ENCODE measurements around the gene OBSL1.

OBSL1 gene

DNA sequence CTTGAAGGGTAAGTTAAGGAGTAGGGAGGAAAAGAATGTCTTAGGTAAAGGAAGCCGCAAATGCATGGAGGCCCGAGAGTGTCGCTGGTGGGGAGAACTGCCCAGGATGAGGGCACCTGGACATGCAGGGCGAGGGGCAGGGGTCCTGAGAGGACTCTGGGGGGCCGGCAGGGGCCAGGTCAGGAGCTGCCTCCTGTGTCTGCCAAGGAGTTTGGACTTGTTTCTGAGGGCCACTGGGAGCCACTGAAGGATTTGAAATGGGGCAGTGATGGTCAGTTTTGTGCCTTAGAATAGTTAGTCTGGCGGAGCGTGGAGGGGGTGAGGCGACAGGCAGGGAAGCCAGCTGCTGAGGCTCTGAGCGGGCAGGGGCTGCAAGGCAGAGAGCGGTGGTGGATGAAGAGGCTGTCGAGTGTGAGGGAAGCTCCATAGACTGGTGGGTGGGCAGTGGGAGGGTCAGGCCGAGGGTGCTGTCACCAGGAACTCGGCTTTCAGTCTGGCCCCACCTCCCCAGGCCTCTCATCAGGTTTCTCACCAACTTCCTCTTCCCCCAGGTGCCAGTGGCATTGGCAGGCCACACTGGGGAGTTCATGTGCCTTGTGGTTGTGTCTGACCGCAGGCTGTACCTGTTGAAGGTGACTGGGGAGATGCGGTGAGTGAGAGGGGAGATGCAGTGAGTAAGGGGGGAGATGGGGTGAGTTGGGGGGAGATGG lies 41.4 kb upstream of the OBSL1 start:
- H3K27ac ChIP-seq, result 0 out of 2 replicates have a peak overlapping the region, but pooled peaks have one; percentile 29
- H3K9me3 ChIP-seq, result no peaks in the 10 kb centered on the region
- peak overlapping the region; percentile 57 for H3K4me2 ChIP-seq
- H4K20me1 ChIP-seq, result peaks cover 16% of the 10 kb centered on the region
- H3K9ac ChIP-seq, result no peak overlapping the region; the same call in 1 of the 2 replicates
- peaks cover 32% of the 10 kb centered on the region for H3K4me1 ChIP-seq
- peaks cover 80% of the 10 kb centered on the region for H3K36me3 ChIP-seq
- H3K27me3 ChIP-seq, result no peaks in the 10 kb centered on the region
- H3K4me3 ChIP-seq, result no peak overlapping the region
- no peak for TF ChIP-seq Cebpa-rat (IDR thresholded peaks at IDR 0.05)

DNA sequence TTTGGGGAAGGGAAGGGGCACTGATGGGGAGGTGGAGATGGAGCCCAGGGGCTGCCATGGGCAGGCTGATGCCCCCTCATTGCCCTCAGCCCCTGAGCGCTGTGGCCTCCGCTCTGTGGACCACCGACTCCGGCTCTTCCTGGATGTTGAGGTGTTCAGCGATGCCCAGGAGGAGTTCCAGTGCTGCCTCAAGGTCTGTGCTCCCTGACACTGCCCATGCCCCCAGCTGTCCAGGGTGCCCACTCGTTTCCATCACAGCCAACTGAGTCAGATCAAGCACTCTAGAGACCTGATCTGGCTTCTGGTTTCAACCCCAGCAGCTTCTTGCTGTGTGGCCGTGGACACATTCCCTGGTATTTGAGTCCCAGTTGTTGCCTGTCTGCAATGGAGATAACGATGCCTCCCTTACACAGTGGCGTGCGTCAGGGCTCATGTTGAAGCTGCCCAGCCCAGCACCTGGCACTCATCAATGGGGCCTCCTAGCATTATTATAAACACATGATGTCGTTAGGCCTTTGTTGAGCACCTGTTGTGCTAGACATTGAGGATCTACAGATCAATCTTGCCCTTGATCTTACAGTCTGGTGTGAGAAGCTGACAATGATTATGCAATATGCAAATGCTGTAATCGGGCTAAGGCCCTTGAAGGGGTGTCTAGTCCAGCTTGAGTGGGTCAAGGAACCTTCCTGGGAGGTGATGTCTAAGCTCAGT lies 40.7 kb upstream of the OBSL1 start:
- H4K20me1 ChIP-seq, result peaks cover 16% of the 10 kb centered on the region
- H3K4me3 ChIP-seq, result no peak overlapping the region
- peaks cover 86% of the 10 kb centered on the region for H3K36me3 ChIP-seq
- no peaks in the 10 kb centered on the region for H3K27me3 ChIP-seq
- H3K27ac ChIP-seq, result 0 out of 2 replicates have a peak overlapping the region, but pooled peaks have one; percentile 29
- TF ChIP-seq Cebpa-rat (IDR thresholded peaks at IDR 0.05), result peak; percentile 58; the same call in 1 of the 2 replicates
- no peaks in the 10 kb centered on the region for H3K9me3 ChIP-seq
- H3K9ac ChIP-seq, result no peak overlapping the region
- peak overlapping the region; percentile 57 for H3K4me2 ChIP-seq
- peaks cover 32% of the 10 kb centered on the region for H3K4me1 ChIP-seq

DNA sequence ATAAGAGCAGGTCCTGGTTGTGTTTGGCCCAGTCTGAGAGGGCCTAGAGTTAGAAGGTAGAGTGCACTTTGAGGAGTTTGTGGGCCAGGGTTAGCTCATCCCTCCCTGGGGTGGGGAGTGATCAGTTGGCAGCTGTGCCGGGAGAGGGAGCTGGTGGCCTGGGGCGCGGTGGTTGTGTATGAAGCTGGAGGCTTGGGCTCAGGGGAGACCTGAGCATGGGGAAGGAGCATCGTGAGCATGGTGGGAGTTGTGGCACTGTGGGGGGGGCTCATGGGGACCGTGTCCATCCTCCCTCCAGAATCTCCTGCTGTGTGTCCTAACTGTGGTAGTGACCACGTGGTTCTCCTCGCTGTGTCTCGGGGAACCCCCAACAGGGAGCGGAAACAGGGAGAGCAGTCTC lies 40.0 kb upstream of the OBSL1 start:
- Histone ChIP-seq H3K4me1 (peaks cover 32% of the 10 kb centered on the region), H3K36me3 (peaks cover 86% of the 10 kb centered on the region), H4K20me1 (peaks cover 16% of the 10 kb centered on the region), H3K4me3 (no peak overlapping the region), H3K27me3 (no peaks in the 10 kb centered on the region), H3K27ac (no peak overlapping the region), H3K9ac (no peak overlapping the region), H3K9me3 (no peaks in the 10 kb centered on the region), H3K4me2 (no peak overlapping the region)
- TF ChIP-seq Cebpa-rat (IDR thresholded peaks at IDR 0.05), result no peak

DNA sequence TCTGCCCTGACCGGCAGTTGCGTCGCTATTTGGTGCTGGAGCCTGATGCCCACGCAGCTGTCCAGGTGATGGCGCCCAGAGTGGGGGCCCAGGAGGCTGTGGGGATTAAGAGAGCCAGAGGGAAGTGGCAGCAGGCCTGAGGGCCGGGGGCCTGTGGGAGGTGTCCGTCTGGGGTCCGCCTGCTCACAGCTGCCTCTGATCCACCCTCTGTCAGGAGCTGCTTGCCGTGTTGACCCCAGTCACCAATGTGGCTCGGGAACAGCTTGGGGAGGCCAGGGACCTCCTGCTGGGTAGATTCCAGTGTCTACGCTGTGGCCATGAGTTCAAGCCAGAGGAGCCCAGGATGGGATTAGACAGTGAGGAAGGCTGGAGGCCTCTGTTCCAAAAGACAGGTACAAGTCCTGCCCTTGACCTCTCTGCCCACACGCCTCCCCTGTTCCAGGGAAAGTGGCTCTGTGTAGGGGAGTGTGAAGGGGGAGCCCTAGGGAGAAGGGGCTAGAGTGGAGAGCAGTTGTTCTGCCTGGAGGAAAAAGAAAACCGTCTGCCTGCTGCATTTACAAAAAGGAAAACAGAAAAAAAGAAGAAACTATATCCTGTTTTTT lies 37.9 kb upstream of the OBSL1 start:
- H4K20me1 ChIP-seq, result peaks cover 3% of the 10 kb centered on the region
- peaks cover 17% of the 10 kb centered on the region for H3K4me1 ChIP-seq
- H3K36me3 ChIP-seq, result peaks cover 86% of the 10 kb centered on the region
- H3K27ac ChIP-seq, result no peak overlapping the region
- H3K27me3 ChIP-seq, result no peaks in the 10 kb centered on the region
- H3K9ac ChIP-seq, result no peak overlapping the region
- no peak for TF ChIP-seq Cebpa-rat (IDR thresholded peaks at IDR 0.05)
- H3K9me3 ChIP-seq, result no peaks in the 10 kb centered on the region
- H3K4me3 ChIP-seq, result no peak overlapping the region
- no peak overlapping the region for H3K4me2 ChIP-seq

DNA sequence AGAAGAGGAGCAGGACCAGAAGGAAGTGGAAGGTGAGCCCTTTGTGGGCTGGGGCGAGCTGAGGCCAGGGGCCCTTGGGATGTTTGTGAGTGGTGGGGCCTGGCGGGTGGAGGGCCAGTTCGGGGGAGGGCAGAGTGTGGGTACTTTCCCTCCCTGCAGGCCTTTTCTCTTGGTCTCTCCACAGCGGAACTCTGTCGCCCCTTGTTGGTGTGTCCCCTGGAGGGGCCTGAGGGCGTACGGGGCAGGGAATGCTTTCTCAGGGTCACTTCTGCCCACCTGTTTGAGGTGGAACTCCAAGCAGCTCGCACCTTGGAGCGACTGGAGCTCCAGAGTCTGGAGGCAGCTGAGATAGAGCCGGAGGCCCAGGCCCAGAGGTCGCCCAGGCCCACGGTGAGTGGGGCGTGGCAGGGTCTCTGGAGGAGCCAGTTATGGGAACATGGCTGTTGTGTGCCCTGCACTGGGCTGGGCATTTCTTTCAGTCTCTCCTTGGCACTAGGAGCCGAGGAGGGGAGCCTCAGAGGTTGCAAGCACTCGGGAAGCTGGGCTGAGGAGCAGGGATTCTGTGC lies 37.1 kb upstream of the OBSL1 start:
- Histone ChIP-seq H3K9me3 (no peaks in the 10 kb centered on the region), H3K4me2 (no peak overlapping the region), H3K4me3 (no peak overlapping the region), H3K36me3 (peaks cover 90% of the 10 kb centered on the region), H3K9ac (no peak overlapping the region), H3K27ac (no peak overlapping the region), H3K27me3 (no peaks in the 10 kb centered on the region), H4K20me1 (no peaks in the 10 kb centered on the region), H3K4me1 (peaks cover 13% of the 10 kb centered on the region)
- TF ChIP-seq Cebpa-rat (IDR thresholded peaks at IDR 0.05), result no peak

DNA sequence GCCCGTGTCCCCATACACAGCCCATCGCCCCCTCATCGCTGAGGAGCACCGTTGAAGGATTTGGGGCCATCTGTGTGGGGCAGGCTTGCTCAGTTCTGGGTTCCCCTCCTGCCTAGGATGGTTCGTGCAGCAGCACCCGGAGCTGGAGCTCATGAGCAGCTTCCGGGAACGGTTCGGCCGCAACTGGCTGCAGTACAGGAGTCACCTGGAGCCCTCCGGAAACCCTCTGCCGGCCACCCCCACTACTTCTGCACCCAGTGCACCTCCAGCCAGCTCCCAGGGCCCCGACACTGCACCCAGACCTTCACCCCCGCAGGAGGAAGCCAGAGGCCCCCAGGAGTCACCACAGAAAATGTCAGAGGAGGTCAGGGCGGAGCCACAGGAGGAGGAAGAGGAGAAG lies 36.6 kb upstream of the OBSL1 start:
- H3K36me3 ChIP-seq, result peaks cover 94% of the 10 kb centered on the region
- H3K4me2 ChIP-seq, result no peak overlapping the region
- no peak for TF ChIP-seq Cebpa-rat (IDR thresholded peaks at IDR 0.05)
- H3K9me3 ChIP-seq, result no peaks in the 10 kb centered on the region
- H4K20me1 ChIP-seq, result no peaks in the 10 kb centered on the region
- H3K4me3 ChIP-seq, result no peak overlapping the region
- H3K4me1 ChIP-seq, result peaks cover 12% of the 10 kb centered on the region
- no peak overlapping the region for H3K9ac ChIP-seq
- H3K27me3 ChIP-seq, result no peaks in the 10 kb centered on the region
- no peak overlapping the region for H3K27ac ChIP-seq

DNA sequence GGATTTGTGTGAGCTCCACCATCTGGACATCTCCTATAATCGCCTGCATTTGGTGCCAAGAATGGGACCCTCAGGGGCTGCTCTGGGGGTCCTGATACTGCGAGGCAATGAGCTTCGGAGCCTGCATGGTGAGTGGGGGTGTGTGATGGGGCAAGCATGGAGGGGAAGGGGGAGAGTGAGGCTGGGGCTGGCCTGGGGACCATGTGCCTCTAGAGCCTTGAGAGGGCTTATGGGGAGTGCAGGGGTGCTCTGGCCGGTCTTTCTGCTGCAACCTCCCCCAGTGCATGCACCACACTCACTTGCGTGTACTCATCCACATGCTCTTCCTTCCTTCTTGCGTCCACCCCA lies 34.2 kb upstream of the OBSL1 start:
- Histone ChIP-seq H3K9me3 (no peaks in the 10 kb centered on the region), H3K4me2 (no peak overlapping the region), H3K4me3 (no peak overlapping the region), H3K36me3 (peaks cover 97% of the 10 kb centered on the region), H4K20me1 (no peaks in the 10 kb centered on the region), H3K27ac (no peak overlapping the region), H3K4me1 (no peaks in the 10 kb centered on the region; the same call in 1 of the 2 replicates), H3K27me3 (no peaks in the 10 kb centered on the region), H3K9ac (no peak overlapping the region)
- no peak for TF ChIP-seq Cebpa-rat (IDR thresholded peaks at IDR 0.05)

DNA sequence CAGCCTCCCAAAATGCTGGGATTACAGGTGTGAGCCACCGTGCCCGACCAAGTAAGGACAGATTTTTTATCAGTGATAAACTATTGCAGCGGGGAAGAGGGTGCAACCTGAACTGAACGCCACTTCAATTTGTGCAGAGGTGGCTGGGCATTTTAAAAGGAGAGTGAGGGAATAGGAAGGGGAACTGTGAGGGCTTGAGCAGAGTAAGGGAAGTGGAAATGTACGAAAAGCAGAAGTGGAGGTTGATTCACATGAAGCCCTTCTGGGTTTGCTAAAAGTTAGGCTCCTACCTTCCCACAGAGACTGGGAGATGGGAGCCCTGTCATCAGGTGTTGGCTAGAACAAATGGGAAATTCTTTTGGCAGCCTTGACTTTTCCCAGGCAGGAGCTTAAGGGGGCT lies 32.4 kb upstream of the OBSL1 start:
- Histone ChIP-seq H3K27me3 (no peaks in the 10 kb centered on the region), H4K20me1 (no peaks in the 10 kb centered on the region), H3K9ac (no peak overlapping the region), H3K4me3 (no peak overlapping the region), H3K4me1 (peaks cover 7% of the 10 kb centered on the region), H3K36me3 (peaks cover 78% of the 10 kb centered on the region), H3K27ac (no peak overlapping the region), H3K9me3 (no peaks in the 10 kb centered on the region), H3K4me2 (no peak overlapping the region)
- no peak for TF ChIP-seq Cebpa-rat (IDR thresholded peaks at IDR 0.05)

DNA sequence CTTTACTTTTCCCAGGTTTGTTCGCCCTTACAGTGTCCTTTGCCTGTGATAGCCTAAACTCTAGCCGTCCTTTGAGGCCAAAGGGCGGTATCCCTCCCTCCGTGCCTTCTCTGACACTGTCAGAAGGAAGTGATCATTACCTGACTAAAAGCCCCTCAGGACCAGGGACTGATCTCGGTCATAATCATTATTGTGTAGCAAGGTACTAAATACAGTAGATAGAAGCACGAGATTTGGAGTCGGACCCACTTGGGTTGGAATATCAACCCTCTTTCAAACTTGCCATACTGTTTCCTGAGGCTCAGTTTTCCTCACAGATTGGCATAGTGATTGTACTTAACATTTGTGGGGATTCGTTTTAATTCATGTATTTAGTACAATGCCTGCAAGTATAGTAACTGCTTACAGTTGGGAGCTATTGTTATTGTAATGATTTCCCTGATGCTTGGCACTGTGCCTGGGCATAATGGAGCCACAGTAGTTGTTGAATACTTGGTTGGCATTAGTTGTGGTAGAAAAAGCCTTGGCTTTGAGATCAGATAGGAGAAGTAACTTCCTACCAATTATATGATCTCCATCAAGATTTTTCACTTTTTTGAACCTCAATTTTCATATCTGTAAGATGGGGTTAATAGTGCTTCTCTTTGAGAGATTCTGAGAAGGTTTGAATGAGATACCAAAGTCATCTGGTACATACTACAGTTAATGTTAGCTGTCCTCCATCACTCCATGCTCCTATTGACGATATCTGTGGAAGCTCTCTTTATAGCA lies 27.2 kb upstream of the OBSL1 start:
- H3K9me3 ChIP-seq, result no peaks in the 10 kb centered on the region
- peaks cover 25% of the 10 kb centered on the region for H3K4me1 ChIP-seq
- no peaks in the 10 kb centered on the region for H4K20me1 ChIP-seq
- no peak for TF ChIP-seq Cebpa-rat (IDR thresholded peaks at IDR 0.05)
- peak overlapping the region; percentile 86 for H3K27ac ChIP-seq
- peak overlapping the region; percentile 79 for H3K9ac ChIP-seq
- no peaks in the 10 kb centered on the region for H3K27me3 ChIP-seq
- H3K4me3 ChIP-seq, result peak overlapping the region; percentile 79
- peak overlapping the region; percentile 96 for H3K4me2 ChIP-seq
- H3K36me3 ChIP-seq, result peaks cover 27% of the 10 kb centered on the region
